Hepatocyte (in vitro differentiated cells): ENCODE measurements around the gene APBA3. TPM values are rescaled to one million over a fixed set of nuclear protein-coding genes. Genes with fewer than 3 reads are reported as not detected.

Experiments
- DNase-seq: peaks from one replicate; pipeline ENCODE4 v3.0.0-alpha.2; 2016; ENCODE audit warnings: low spot score
- H2AFZ ChIP-seq: fragments of 200-600 bp; sonication (generic); 2 replicates; pipeline ENCODE4 v1.6.0; 2016; ENCODE audit warnings: antibody characterized with exemption, mild to moderate bottlenecking
- H3K27ac ChIP-seq: fragments of 200-600 bp; sonication (generic); 2 replicates; pipeline ENCODE4 v1.5.1; 2016; ENCODE audit warnings: mild to moderate bottlenecking
- H3K27me3 ChIP-seq: fragments of 200-600 bp; sonication (generic); 2 replicates; pipeline ENCODE4 v1.6.1; 2016
- H3K36me3 ChIP-seq: fragments of 200-600 bp; sonication (generic); replicated peaks from 2 replicates; pipeline ENCODE4 v1.5.1; 2016; ENCODE audit warnings: low read depth; ENCODE audit not compliant: insufficient read depth
- H3K4me1 ChIP-seq: fragments of 200-600 bp; sonication (generic); 2 replicates; pipeline ENCODE4 v1.5.1; 2016; ENCODE audit warnings: mild to moderate bottlenecking, moderate library complexity; ENCODE audit not compliant: insufficient read depth
- H3K4me2 ChIP-seq: fragments of 200-600 bp; sonication (generic); 2 replicates; pipeline ENCODE4 v1.6.0; 2016
- H3K4me3 ChIP-seq: fragments of 200-600 bp; sonication (generic); 2 replicates; pipeline ENCODE4 v1.5.1; 2016; ENCODE audit warnings: mild to moderate bottlenecking
- H3K79me2 ChIP-seq: fragments of 200-600 bp; sonication (generic); 2 replicates; pipeline ENCODE4 v1.6.0; 2017; ENCODE audit warnings: mild to moderate bottlenecking
- H3K9me2 ChIP-seq: fragments of 200-600 bp; sonication (generic); replicated peaks from 2 replicates; pipeline ENCODE4 v1.6.0; 2017; ENCODE audit warnings: mild to moderate bottlenecking; ENCODE audit not compliant: insufficient read depth
- H3K9me3 ChIP-seq: fragments of 200-600 bp; sonication (generic); 2 replicates; pipeline ENCODE4 v1.5.1; 2016; ENCODE audit warnings: low read depth, mild to moderate bottlenecking
- H4K20me1 ChIP-seq: fragments of 200-600 bp; sonication (generic); 2 replicates; pipeline ENCODE4 v1.6.0; 2016; ENCODE audit warnings: mild to moderate bottlenecking; ENCODE audit not compliant: insufficient read depth, poor library complexity, severe bottlenecking
- CTCF ChIP-seq: fragments of 200-600 bp; sonication (generic); IDR thresholded peaks from 2 replicates; pipeline ENCODE4 v1.5.1; 2016; ENCODE audit warnings: antibody characterized with exemption, mild to moderate bottlenecking; ENCODE audit not compliant: poor library complexity
- EZH2 ChIP-seq: fragments of 200-600 bp; sonication (generic); IDR thresholded peaks from 2 replicates; pipeline ENCODE4 v1.6.1; 2016; ENCODE audit warnings: antibody characterized with exemption, mild to moderate bottlenecking, borderline replicate concordance
- EZH2phosphoT487 ChIP-seq: fragments of 200-600 bp; sonication (generic); IDR thresholded peaks from one replicate; pipeline ENCODE4 v1.6.1; 2018; ENCODE audit warnings: antibody characterized with exemption, mild to moderate bottlenecking, low read depth, moderate library complexity; ENCODE audit not compliant: unreplicated experiment, severe bottlenecking
- whole genome bisulfite sequencing: methylation state at CpG from one replicate; pipeline ENCODE4 v1.1.6; 2016; ENCODE audit warnings: low lambda C conversion rate; ENCODE audit errors: missing lambda C conversion rate; 5-methylcytosine and 5-hydroxymethylcytosine counted together
- polyA plus RNA-seq: library from polyadenylated mRNA; unstranded; fragments of >200 nt; fragmentation: Nextera tagmentation; extraction: Ambion mirVana; gene quantifications from 2 replicates; pipeline ENCODE4 v1.2.1, GENCODE V29; 2016
- total RNA-seq: library from RNA; depleted of rRNA; stranded (reverse); fragments of >200 nt; gene quantifications from 2 replicates; pipeline ENCODE4 v1.2.3, GENCODE V29; 2014

Gene APBA3
- total and polyA plus RNA-seq, 2 experiments from 2014 or later, result 20.7 to 25.5 TPM

GRCh38 chr19:3738477-3739220, 22.8 kb downstream of the APBA3 start:
- no peak for DNase-seq
- WGBS, result 95% methylated on average over 32 of the region's 32 CpGs
- no peak for TF ChIP-seq EZH2phosphoT487
- no peak for TF ChIP-seq CTCF
- TF ChIP-seq EZH2, result no peak
- H3K9me2 ChIP-seq, result no peaks in the 10 kb centered on the region
- no peaks in the 10 kb centered on the region for H3K36me3 ChIP-seq
- H3K9me3 ChIP-seq, result no peaks in the 10 kb centered on the region
- no peak overlapping the region for H3K4me3 ChIP-seq
- no peak overlapping the region for H3K4me2 ChIP-seq
- H2AFZ ChIP-seq, result no peak overlapping the region
- H3K27me3 ChIP-seq, result no peaks in the 10 kb centered on the region
- no peak overlapping the region for H3K27ac ChIP-seq
- H3K79me2 ChIP-seq, result no peaks in the 10 kb centered on the region
- H4K20me1 ChIP-seq, result no peaks in the 10 kb centered on the region
- no peaks in the 10 kb centered on the region for H3K4me1 ChIP-seq

- 94% methylated on average over 10 of the region's 10 CpGs for WGBS
- H3K9me2 ChIP-seq, result no peaks in the 10 kb centered on the region
- H4K20me1 ChIP-seq, result no peaks in the 10 kb centered on the region
- no peak overlapping the region for H3K4me3 ChIP-seq
- H3K4me2 ChIP-seq, result no peak overlapping the region
- DNase-seq, result no peak
- no peaks in the 10 kb centered on the region for H3K9me3 ChIP-seq
- no peaks in the 10 kb centered on the region for H3K36me3 ChIP-seq
- H3K4me1 ChIP-seq, result no peaks in the 10 kb centered on the region
- TF ChIP-seq EZH2phosphoT487, result no peak
- no peak for TF ChIP-seq EZH2
- no peak for TF ChIP-seq CTCF
- H2AFZ ChIP-seq, result no peak overlapping the region
- H3K79me2 ChIP-seq, result no peaks in the 10 kb centered on the region
- no peaks in the 10 kb centered on the region for H3K27me3 ChIP-seq
- no peak overlapping the region for H3K27ac ChIP-seq
Measured at GRCh38 chr19:3737487-3738205, 23.8 kb downstream of the APBA3 start.

- H3K4me2 ChIP-seq, result no peak overlapping the region
- no peaks in the 10 kb centered on the region for H3K36me3 ChIP-seq
- H3K27ac ChIP-seq, result no peak overlapping the region
- H3K79me2 ChIP-seq, result no peaks in the 10 kb centered on the region
- H2AFZ ChIP-seq, result no peak overlapping the region
- TF ChIP-seq CTCF, result no peak
- no peak for TF ChIP-seq EZH2phosphoT487
- no peak for TF ChIP-seq EZH2
- no peaks in the 10 kb centered on the region for H3K9me3 ChIP-seq
- H3K4me3 ChIP-seq, result no peak overlapping the region
- 94% methylated on average over 20 of the region's 21 CpGs for WGBS
- no peaks in the 10 kb centered on the region for H3K27me3 ChIP-seq
- H3K9me2 ChIP-seq, result no peaks in the 10 kb centered on the region
- no peak for DNase-seq
- H4K20me1 ChIP-seq, result no peaks in the 10 kb centered on the region
- no peaks in the 10 kb centered on the region for H3K4me1 ChIP-seq
Measured at GRCh38 chr19:3736106-3736724, 25.3 kb downstream of the APBA3 start.
